GM19324 (cell line): ENCODE results near the gene AGPAT2.
"Not testable (repeated sequence)": the region's sequence is repeated elsewhere in the genome, so short reads cannot be mapped to it uniquely, and the experiment has no call there.

Source experiments
- ATAC-seq: cut with Tn5 transposase; IDR thresholded peaks from one replicate; pipeline ENCODE4 v1.9.1; 2021; ENCODE audit warnings: mild to moderate bottlenecking, moderate library complexity; ENCODE audit not compliant: unreplicated experiment, low FRiP score

Gene AGPAT2

GRCh38 chr9:136651860-136652259 lies 35.4 kb downstream of the AGPAT2 start:
- ATAC-seq: no peak

GRCh38 chr9:136650648-136651047 lies 36.6 kb downstream of the AGPAT2 start:
- ATAC-seq: no peak

DNA sequence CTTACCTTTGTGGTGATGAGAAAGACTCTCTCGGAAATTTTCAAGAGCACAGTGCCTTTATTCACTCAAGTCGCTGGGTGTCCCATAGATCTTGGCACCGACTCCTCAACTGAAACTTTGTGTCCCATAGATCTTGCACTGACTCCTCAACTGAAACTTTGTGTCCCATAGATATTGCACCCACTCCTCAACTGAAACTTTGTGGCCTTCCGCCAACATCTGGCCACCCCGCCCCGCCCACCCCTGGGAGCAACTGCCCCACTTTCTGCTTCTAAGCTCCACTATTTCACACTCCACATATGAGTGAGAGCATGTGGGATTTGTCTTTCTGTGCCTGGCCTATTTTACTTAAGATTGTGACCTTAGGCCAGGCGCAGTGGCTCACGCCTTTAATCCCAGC lies 37.2 kb downstream of the AGPAT2 start:
- ATAC-seq: no peak

- ATAC-seq: no peak
Measured at GRCh38 chr9:136648751-136649150, 38.5 kb downstream of the AGPAT2 start.

GRCh38 chr9:136646827-136647711 lies 40.2 kb downstream of the AGPAT2 start:
- no peak for ATAC-seq

DNA sequence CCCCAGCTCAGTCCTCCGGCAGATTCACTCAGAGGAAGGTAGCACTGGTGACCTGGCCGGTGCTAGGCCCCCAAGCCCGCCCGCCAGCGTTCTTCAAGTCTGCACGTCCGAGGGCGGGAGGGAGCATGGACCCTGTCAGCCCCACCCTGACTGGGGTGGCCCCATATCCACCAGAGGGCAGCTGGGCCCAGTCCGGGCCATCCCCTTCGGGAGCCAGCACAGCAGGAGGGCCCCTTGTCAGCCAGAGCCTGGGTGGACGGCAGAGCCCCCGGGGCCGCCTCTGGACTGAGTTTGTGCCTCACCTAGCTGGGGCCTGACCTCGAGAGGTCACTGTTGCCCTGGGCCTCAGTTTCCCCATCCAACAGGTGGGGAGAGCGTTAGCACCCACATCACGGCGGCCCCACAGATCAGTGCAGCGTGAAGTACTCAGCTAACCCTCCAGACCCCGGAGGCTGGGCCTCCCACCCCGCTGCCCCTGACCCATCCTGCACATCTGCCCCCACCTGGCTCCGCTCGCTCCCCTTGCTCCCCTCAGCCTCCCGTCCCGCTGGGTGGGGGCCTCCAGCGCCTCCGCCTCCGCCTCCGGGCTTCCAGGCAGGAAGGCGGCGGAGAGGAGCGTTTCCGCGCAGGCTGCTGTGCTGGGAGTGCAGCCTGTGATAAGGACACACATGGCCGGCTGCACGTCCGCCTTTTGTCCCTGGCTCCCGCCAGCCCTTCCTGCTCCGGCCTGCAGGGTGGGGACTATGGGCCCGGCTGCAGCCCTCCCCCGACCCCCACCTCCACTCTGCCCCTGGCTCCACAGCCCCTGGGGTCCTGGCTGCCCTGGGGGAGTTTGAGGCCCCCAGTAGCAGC lies 41.1 kb downstream of the AGPAT2 start:
- ATAC-seq: no peak

- ATAC-seq: no peak
Measured at GRCh38 chr9:136645352-136645902, 41.8 kb downstream of the AGPAT2 start.

DNA sequence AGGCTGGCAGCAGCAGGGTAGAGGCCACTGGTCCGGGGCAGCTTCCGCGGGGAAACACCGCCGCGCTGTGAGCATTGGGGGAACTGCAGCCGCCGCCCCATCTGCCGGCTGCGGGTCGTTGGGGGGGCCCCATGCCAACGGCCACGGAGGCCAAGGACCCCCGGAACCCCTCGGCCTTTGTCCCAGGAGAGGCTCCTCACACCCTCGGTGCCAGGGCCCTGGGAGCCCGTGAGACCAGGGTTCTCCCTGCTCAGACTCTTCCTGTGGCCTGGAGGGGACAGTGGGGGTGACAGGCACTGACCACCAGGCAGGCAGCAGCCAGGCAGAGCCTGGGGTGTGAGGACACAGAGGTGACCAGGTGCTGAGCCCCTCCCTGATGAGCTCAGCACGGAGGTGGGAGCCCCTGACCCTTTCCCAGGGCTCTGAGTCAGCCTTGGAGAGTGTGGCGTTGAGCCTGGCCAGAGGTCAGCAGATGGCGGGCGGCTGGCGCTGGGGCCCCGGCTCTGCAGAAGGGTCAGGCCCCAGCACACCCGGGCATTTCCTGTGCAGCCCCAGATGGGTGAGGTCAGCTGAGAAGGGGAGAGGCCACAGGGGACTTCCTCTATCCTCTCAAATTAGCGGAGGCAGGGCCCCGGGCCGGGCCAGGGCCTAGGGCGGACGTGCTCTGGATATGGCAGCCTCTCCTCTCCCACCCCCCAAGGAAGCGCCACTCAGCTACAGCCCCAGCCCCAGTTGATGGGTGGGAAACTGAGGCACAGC lies 42.5 kb downstream of the AGPAT2 start:
- ATAC-seq: no peak

DNA sequence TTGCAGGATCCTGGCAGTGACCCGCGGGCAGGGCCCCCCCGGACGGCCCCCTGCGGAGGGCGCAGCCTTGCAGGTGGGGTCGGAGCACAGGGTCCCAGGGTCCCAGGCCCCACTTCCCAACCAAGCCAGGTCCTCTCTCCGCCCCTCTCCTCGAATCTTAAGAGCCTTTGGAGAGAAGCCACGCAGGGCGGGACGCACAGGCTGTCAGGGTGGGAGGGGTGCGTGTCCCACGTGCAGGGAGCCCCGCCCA lies 43.0 kb downstream of the AGPAT2 start:
- no peak for ATAC-seq

DNA sequence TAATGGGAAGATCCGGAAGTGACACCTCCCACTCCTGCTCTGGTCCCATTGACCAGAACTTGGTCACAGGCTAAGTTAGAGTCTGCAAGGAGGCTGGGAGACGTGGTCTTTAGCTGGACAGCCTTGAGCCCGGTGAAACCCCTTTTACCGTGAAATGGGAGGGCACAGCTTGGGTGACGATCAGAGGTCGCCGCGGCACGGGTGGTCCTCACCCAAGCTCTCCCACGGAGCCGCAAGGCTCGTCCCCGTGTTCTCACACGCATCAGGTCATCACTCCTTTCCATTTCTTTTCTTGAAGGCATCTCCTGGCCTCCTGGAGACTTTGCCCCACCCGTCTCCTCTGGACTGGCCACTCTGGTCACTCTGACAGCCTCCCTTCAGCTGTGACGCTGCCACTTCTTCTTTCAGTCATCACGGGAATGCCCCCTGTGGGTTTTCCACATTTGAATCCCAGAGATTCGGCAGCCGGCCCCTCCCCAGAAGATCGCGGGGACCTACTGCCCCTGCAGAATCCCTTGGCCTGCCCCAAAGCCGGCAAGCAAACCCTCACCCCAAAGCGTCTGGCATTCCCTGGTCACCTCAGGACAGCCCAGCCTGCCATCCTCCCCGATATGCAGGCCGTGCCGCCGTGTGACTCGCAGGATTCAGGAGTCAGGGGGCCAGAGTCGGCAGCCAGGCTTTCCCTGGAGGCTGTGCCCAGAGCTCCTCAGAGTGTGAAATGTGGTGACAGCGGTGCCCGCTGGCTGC lies 43.5 kb downstream of the AGPAT2 start:
- no peak for ATAC-seq

GRCh38 chr9:136642439-136642921 lies 44.8 kb downstream of the AGPAT2 start:
- no peak for ATAC-seq

GRCh38 chr9:136640171-136641111 lies 46.8 kb downstream of the AGPAT2 start:
- ATAC-seq: no peak

DNA sequence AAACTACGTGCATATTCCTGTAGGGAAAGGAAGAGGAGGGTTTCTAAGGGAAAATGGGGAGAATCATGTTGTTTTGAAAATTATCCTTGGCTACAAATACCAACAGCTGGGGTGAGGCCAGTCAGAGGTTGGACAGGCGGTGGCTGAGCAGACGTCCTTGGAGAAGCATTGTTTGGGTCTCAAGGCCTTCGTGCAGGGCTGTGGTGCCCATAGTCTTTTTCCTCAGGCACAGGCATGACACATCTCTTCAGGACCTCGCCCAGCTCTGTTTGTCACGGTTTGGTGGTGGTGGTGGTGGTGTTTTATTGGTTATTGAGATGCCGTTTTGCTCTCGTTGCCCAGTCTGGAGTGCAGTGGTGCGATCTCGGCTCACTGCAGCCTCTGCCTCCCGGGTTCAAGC lies 52.4 kb downstream of the AGPAT2 start:
- no peak for ATAC-seq

DNA sequence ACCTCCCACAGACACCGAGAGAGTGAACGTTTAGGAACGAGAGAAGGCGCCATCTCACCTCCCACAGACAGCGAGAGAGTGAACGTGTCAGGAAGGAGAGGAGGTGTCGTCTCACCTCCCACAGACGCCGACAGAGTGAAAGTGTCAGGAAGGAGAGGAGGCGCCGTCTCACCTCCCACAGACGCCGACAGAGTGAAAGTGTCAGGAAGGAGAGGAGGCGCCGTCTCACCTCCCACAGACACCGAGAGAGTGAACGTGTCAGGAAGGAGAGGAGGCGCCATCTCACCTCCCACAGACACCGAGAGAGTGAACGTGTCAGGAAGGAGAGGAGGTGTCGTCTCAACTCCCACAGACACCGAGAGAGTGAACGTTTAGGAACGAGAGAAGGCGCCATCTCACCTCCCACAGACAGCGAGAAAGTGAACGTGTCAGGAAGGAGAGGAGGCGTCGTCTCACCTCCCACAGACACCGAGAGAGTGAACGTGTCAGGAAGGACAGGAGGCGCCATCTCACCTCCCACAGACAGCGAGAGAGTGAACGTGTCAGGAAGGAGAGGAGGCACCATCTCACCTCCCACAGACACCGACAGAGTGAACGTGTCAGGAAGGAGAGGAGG lies 54.7 kb downstream of the AGPAT2 start:
- not testable (repeated sequence) for ATAC-seq

- ATAC-seq: not testable (repeated sequence)
Measured at GRCh38 chr9:136632072-136632471, 55.2 kb downstream of the AGPAT2 start.

GRCh38 chr9:136631038-136632000 lies 55.9 kb downstream of the AGPAT2 start:
- no peak for ATAC-seq

DNA sequence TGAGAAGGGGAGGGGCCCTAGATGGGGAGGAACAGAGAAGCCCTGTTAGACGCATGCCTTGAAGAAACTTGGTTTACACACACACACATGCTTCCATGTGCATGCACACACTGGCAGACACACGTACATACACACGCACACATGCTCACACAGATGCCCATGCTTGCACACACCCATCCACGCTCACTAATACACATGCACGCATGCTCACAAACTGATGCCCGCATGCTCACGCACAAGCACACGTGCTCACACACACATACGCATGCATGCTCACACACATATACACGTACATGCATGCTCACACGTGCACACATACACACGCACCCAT lies 56.6 kb downstream of the AGPAT2 start:
- no peak for ATAC-seq
